A673 (cell line): ENCODE data around the gene METTL27. TPM values are rescaled to one million over a fixed set of nuclear protein-coding genes. Genes with fewer than 3 reads are reported as not detected.

Experiments
- BruUV-seq: library from RNA; stranded (reverse); fragments of 400-500 nt; replicated peaks from 2 replicates; lab custom pipeline; 2021; lab: Mats Ljungman, UMichigan
- CTCF ChIA-PET: fragments of 300-600 bp; sonication (Branson Sonifier 250); formaldehyde crosslinking; loops from one replicate; lab custom pipeline; 2022; ENCODE audit warnings: antibody characterized with exemption; lab: Charles Lee
- POLR2A ChIA-PET: fragments of 300-600 bp; sonication (Branson Sonifier 250); formaldehyde crosslinking; loops from one replicate; lab custom pipeline; 2022; ENCODE audit warnings: antibody characterized with exemption; ENCODE audit not compliant: low non-redundant PET; lab: Charles Lee
- DNase-seq: peaks from one replicate; pipeline ENCODE4 v3.0.0-alpha.2; 2015; ENCODE audit warnings: low spot score
- H3K27ac ChIP-seq: fragments of 200-600 bp; sonication (generic); 2 replicates; pipeline ENCODE4 v1.5.1; 2016; ENCODE audit warnings: mixed run types, low read depth, mild to moderate bottlenecking, mixed read lengths, antibody characterized with exemption, low read length; ENCODE audit not compliant: poor library complexity, severe bottlenecking
- H3K27me3 ChIP-seq: fragments of 200-600 bp; sonication (generic); replicated peaks from 2 replicates; pipeline ENCODE4 v1.6.1; 2017; ENCODE audit warnings: mixed run types, low read depth, mild to moderate bottlenecking, mixed read lengths, antibody characterized with exemption, low read length; ENCODE audit not compliant: insufficient read depth, poor library complexity
- H3K36me3 ChIP-seq: fragments of 200-600 bp; sonication (generic); 2 replicates; pipeline ENCODE4 v1.6.1; 2016; ENCODE audit warnings: mixed run types, mild to moderate bottlenecking, mixed read lengths, antibody characterized with exemption, low read length; ENCODE audit not compliant: insufficient read depth, poor library complexity, severe bottlenecking
- H3K4me1 ChIP-seq: fragments of 200-600 bp; sonication (generic); 2 replicates; pipeline ENCODE4 v1.6.1; 2017; ENCODE audit warnings: mixed run types, mild to moderate bottlenecking, mixed read lengths, antibody characterized with exemption, low read length; ENCODE audit not compliant: insufficient read depth, poor library complexity, severe bottlenecking
- H3K4me3 ChIP-seq: fragments of 200-600 bp; sonication (generic); 2 replicates; pipeline ENCODE4 v1.5.1; 2016; ENCODE audit warnings: low read depth, mixed run types, mild to moderate bottlenecking, mixed read lengths, low read length; ENCODE audit not compliant: poor library complexity, severe bottlenecking
- H3K9me3 ChIP-seq: fragments of 200-600 bp; sonication (generic); 2 replicates; pipeline ENCODE4 v1.6.1; 2016; ENCODE audit warnings: mixed run types, low read depth, mild to moderate bottlenecking, mixed read lengths, antibody characterized with exemption, low read length; ENCODE audit not compliant: poor library complexity, severe bottlenecking
- CTCF ChIP-seq: fragments of 300-800, 200-600 bp; sonication (generic); conservative IDR thresholded peaks from 2 replicates; pipeline ENCODE4 v1.5.1; 2017; ENCODE audit warnings: low read depth, mild to moderate bottlenecking, antibody characterized with exemption, low read length, moderate library complexity, mixed read lengths
- EZH2 ChIP-seq: fragments of 200-600 bp; sonication (generic); IDR thresholded peaks from 2 replicates; pipeline ENCODE4 v1.6.1; 2017; ENCODE audit warnings: borderline replicate concordance, low read depth, mild to moderate bottlenecking, mixed read lengths, antibody characterized with exemption, low read length; ENCODE audit not compliant: poor library complexity, severe bottlenecking
- intact Hi-C: fragments of 100-400 bp; cut with micrococcal nuclease; formaldehyde crosslinking; loops from one replicate; pipeline ENCODE4 v1.10.0; 2022; ENCODE audit not compliant: unreplicated experiment
- total RNA-seq: library from RNA; stranded (reverse); gene quantifications from 2 replicates; pipeline ENCODE4 v1.2.3, GENCODE V29; 2021

Gene METTL27
- total RNA-seq, 1 experiment from 2014 or later = not detected

GRCh38 chr7:73820013-73820412 lies 22.3 kb downstream of the METTL27 start:
- DNase-seq = no peak
- H3K36me3 ChIP-seq = no peaks in the 10 kb centered on the region
- CTCF ChIA-PET = interaction anchor here (0.6 kb wide), 1 partner anchor 30 kb away, joined by 6 read pairs; no protein-coding TSS in a partner anchor
- H3K9me3 ChIP-seq = no peaks in the 10 kb centered on the region
- intact Hi-C loops = no loop called here
- POLR2A ChIA-PET = no interaction called here
- no peaks in the 10 kb centered on the region for H3K27me3 ChIP-seq
- no peak overlapping the region for H3K4me3 ChIP-seq
- TF ChIP-seq EZH2 = no peak
- no peak for TF ChIP-seq CTCF
- no TSS peak for BruUV-seq
- no peaks in the 10 kb centered on the region for H3K4me1 ChIP-seq
- no peak overlapping the region for H3K27ac ChIP-seq

- ChIA-PET CTCF (no interaction called here), POLR2A (no interaction called here)
- no peak overlapping the region for H3K27ac ChIP-seq
- TF ChIP-seq CTCF (no peak), EZH2 (no peak)
- intact Hi-C loops = no loop called here
- no peaks in the 10 kb centered on the region for H3K36me3 ChIP-seq
- H3K4me1 ChIP-seq = no peaks in the 10 kb centered on the region
- no peaks in the 10 kb centered on the region for H3K9me3 ChIP-seq
- no peak overlapping the region for H3K4me3 ChIP-seq
- DNase-seq = no peak
- H3K27me3 ChIP-seq = no peaks in the 10 kb centered on the region
- no TSS peak for BruUV-seq
Measured at GRCh38 chr7:73817121-73817520, 25.2 kb downstream of the METTL27 start.

- BruUV-seq = no TSS peak
- H3K27ac ChIP-seq = no peak overlapping the region
- ChIA-PET POLR2A (no interaction called here), CTCF (no interaction called here)
- H3K4me1 ChIP-seq = no peaks in the 10 kb centered on the region
- intact Hi-C loops = no loop called here
- no peak overlapping the region for H3K4me3 ChIP-seq
- no peak for TF ChIP-seq CTCF
- no peaks in the 10 kb centered on the region for H3K36me3 ChIP-seq
- DNase-seq = no peak
- H3K9me3 ChIP-seq = no peaks in the 10 kb centered on the region
- no peaks in the 10 kb centered on the region for H3K27me3 ChIP-seq
Measured at GRCh38 chr7:73815436-73815835, 26.9 kb downstream of the METTL27 start.
